NCI-H2171 treated with DMSO at 0.1 percent for 48 hours (cell line): Measurements from ENCODE around the gene MYO16.
"Not testable (repeated sequence)": the region's sequence is repeated elsewhere in the genome, so short reads cannot be mapped to it uniquely, and the experiment has no call there.

ENCODE experiments used
- DNase-seq: peaks from one replicate; lab custom pipeline; 2025; lab: John Stamatoyannopoulos, UW

Gene MYO16

GRCh38 chr13:109199280-109199679 is 569.9 kb downstream of the MYO16 start:
- no peak for DNase-seq

- no peak for DNase-seq
Measured at GRCh38 chr13:109200556-109200955, 571.1 kb downstream of the MYO16 start.

GRCh38 chr13:109203587-109203986 is 574.2 kb downstream of the MYO16 start:
- DNase-seq = no peak

GRCh38 chr13:109204252-109204651 is 574.8 kb downstream of the MYO16 start:
- DNase-seq = no peak

- no peak for DNase-seq
Measured at GRCh38 chr13:109204657-109205056, 575.2 kb downstream of the MYO16 start.

- DNase-seq = no peak
Measured at GRCh38 chr13:109205315-109205714, 575.9 kb downstream of the MYO16 start.

GRCh38 chr13:109206616-109207015 is 577.2 kb downstream of the MYO16 start:
- DNase-seq = no peak

- DNase-seq = no peak
Measured at GRCh38 chr13:109207622-109208021, 578.2 kb downstream of the MYO16 start.

GRCh38 chr13:109208522-109208921 is 579.1 kb downstream of the MYO16 start:
- no peak for DNase-seq

GRCh38 chr13:109209526-109209925 is 580.1 kb downstream of the MYO16 start:
- no peak for DNase-seq

- DNase-seq = no peak
Measured at GRCh38 chr13:109211616-109212015, 582.2 kb downstream of the MYO16 start.

- DNase-seq = no peak
Measured at GRCh38 chr13:109212650-109213049, 583.2 kb downstream of the MYO16 start.

- DNase-seq = no peak
Measured at GRCh38 chr13:109213714-109214113, 584.3 kb downstream of the MYO16 start.

GRCh38 chr13:109214393-109214792 is 585.0 kb downstream of the MYO16 start:
- no peak for DNase-seq

- no peak for DNase-seq
Measured at GRCh38 chr13:109215377-109215776, 586.0 kb downstream of the MYO16 start.

- not testable (repeated sequence) for DNase-seq
Measured at GRCh38 chr13:109217510-109217909, 588.1 kb downstream of the MYO16 start.

GRCh38 chr13:109220631-109221030 is 591.2 kb downstream of the MYO16 start:
- DNase-seq = no peak

- no peak for DNase-seq
Measured at GRCh38 chr13:109224033-109224432, 594.6 kb downstream of the MYO16 start.

- DNase-seq = no peak
Measured at GRCh38 chr13:109226631-109227030, 597.2 kb downstream of the MYO16 start.

GRCh38 chr13:109227344-109227940 is 598.0 kb downstream of the MYO16 start:
- no peak for DNase-seq

GRCh38 chr13:109228211-109228610 is 598.8 kb downstream of the MYO16 start:
- no peak for DNase-seq

GRCh38 chr13:109231888-109232287 is 602.5 kb downstream of the MYO16 start:
- no peak for DNase-seq

GRCh38 chr13:109233293-109233692 is 603.9 kb downstream of the MYO16 start:
- no peak for DNase-seq

GRCh38 chr13:109235901-109236300 is 606.5 kb downstream of the MYO16 start:
- no peak for DNase-seq

- DNase-seq = no peak
Measured at GRCh38 chr13:109241160-109241559, 611.7 kb downstream of the MYO16 start.
